HG02588 (cell line): Measurements from ENCODE around the gene FNDC5.
"Not testable (repeated sequence)": the region's sequence is repeated elsewhere in the genome, so short reads cannot be mapped to it uniquely, and the experiment has no call there.

Experiments
- ATAC-seq: cut with Tn5 transposase; IDR thresholded peaks from one replicate; pipeline ENCODE4 v1.9.1; 2021; ENCODE audit warnings: mild to moderate bottlenecking, moderate library complexity; ENCODE audit not compliant: unreplicated experiment

FNDC5 gene

GRCh38 chr1:32870615-32871363 is at the start of gene FNDC5:
FNDC5 (minus strand) TSS chr1:32870912.
- no peak for ATAC-seq

- no peak for ATAC-seq
Measured at GRCh38 chr1:32919811-32920733, 49.4 kb upstream of the FNDC5 start.

- no peak for ATAC-seq
Measured at GRCh38 chr1:32918179-32918578, 47.5 kb upstream of the FNDC5 start.

- no peak for ATAC-seq
Measured at GRCh38 chr1:32917521-32917920, 46.8 kb upstream of the FNDC5 start.

- no peak for ATAC-seq
Measured at GRCh38 chr1:32915766-32916706, 45.3 kb upstream of the FNDC5 start.

GRCh38 chr1:32910319-32910718 is 39.6 kb upstream of the FNDC5 start:
- no peak for ATAC-seq

GRCh38 chr1:32907435-32907834 is 36.7 kb upstream of the FNDC5 start:
- ATAC-seq = no peak

GRCh38 chr1:32906654-32907053 is 35.9 kb upstream of the FNDC5 start:
- ATAC-seq = no peak

GRCh38 chr1:32905588-32905987 is 34.9 kb upstream of the FNDC5 start:
- ATAC-seq = not testable (repeated sequence)

GRCh38 chr1:32904797-32905196 is 34.1 kb upstream of the FNDC5 start:
- ATAC-seq = no peak

- no peak for ATAC-seq
Measured at GRCh38 chr1:32903991-32904785, 33.5 kb upstream of the FNDC5 start.

- ATAC-seq = no peak
Measured at GRCh38 chr1:32902535-32902920, 31.8 kb upstream of the FNDC5 start.

- no peak for ATAC-seq
Measured at GRCh38 chr1:32901823-32902534, 31.3 kb upstream of the FNDC5 start.

GRCh38 chr1:32900956-32901822 is 30.5 kb upstream of the FNDC5 start, which contains the start of gene TMEM54:
TMEM54 (minus strand) TSS chr1:32901389; CDS start chr1:32901238, 151 bp downstream.
- no peak for ATAC-seq

GRCh38 chr1:32900371-32900955 is 29.8 kb upstream of the FNDC5 start:
- ATAC-seq = no peak

GRCh38 chr1:32899586-32900296 is 29.0 kb upstream of the FNDC5 start:
- ATAC-seq = no peak

GRCh38 chr1:32898958-32899357 is 28.2 kb upstream of the FNDC5 start:
- no peak for ATAC-seq
